ENCODE data around the gene LYZL4. TPM values are rescaled to one million over a fixed set of nuclear protein-coding genes. Genes with fewer than 3 reads are reported as not detected.

LYZL4 gene
- total and polyA plus RNA-seq, 7 donors, result not detected

- TF ChIP-seq POLR2A (IDR thresholded peaks at IDR 0.05), result no peak
- TF ChIP-seq EP300 (IDR thresholded peaks at IDR 0.05), result no peak
- no peak for TF ChIP-seq CTCF (IDR thresholded peaks at IDR 0.05)
- TF ChIP-seq POLR2AphosphoS5 (IDR thresholded peaks at IDR 0.05), result no peak
- Histone ChIP-seq H3K9me3 (no peaks in the 10 kb centered on the region), H3K4me1 (no peaks in the 10 kb centered on the region), H3K27me3 (no peaks in the 10 kb centered on the region), H3K27ac (no peak overlapping the region), H3K4me3 (no peak overlapping the region), H3K36me3 (no peaks in the 10 kb centered on the region)
- DNase-seq, result no peak
- intact Hi-C loops (cut with DNase I), result loop anchor here (5.0 to 10.0 kb wide), 2 partner anchors 209 to 546 kb away; no protein-coding TSS in a partner anchor
- 42 to 46% methylated on average over 8 of the region's 8 CpGs for WGBS, 2 donors
These were observed 30.5 kb upstream of the LYZL4 start for GRCh38 chr3:42440924-42441323.

- H3K4me3 ChIP-seq, result no peak overlapping the region
- H3K4me1 ChIP-seq, result no peaks in the 10 kb centered on the region
- H3K27ac ChIP-seq, result no peak overlapping the region
- H3K9me3 ChIP-seq, result no peaks in the 10 kb centered on the region
- TF ChIP-seq POLR2A (IDR thresholded peaks at IDR 0.05) (no peak), CTCF (IDR thresholded peaks at IDR 0.05) (no peak), EP300 (IDR thresholded peaks at IDR 0.05) (no peak), POLR2AphosphoS5 (IDR thresholded peaks at IDR 0.05) (no peak)
- WGBS, 2 donors, result 80 to 87% methylated on average over 10 of the region's 10 CpGs
- no peak for DNase-seq
- intact Hi-C loops (cut with DNase I), result loop anchor here (5.0 to 10.0 kb wide), 2 partner anchors 207 to 545 kb away; no protein-coding TSS in a partner anchor
- no peaks in the 10 kb centered on the region for H3K36me3 ChIP-seq
- H3K27me3 ChIP-seq, result no peaks in the 10 kb centered on the region
These were observed 29.1 kb upstream of the LYZL4 start for GRCh38 chr3:42439261-42440115.

GRCh38 chr3:42438758-42439157 lies 28.3 kb upstream of the LYZL4 start:
- H3K27ac ChIP-seq, result no peak overlapping the region
- no peaks in the 10 kb centered on the region for H3K4me1 ChIP-seq
- H3K4me3 ChIP-seq, result no peak overlapping the region
- intact Hi-C loops (cut with DNase I), result no loop called here
- no peaks in the 10 kb centered on the region for H3K36me3 ChIP-seq
- WGBS, 2 donors, result 71 to 76% methylated on average over 2 of the region's 2 CpGs
- TF ChIP-seq EP300 (IDR thresholded peaks at IDR 0.05) (no peak), CTCF (IDR thresholded peaks at IDR 0.05) (no peak), POLR2AphosphoS5 (IDR thresholded peaks at IDR 0.05) (no peak), POLR2A (IDR thresholded peaks at IDR 0.05) (no peak)
- H3K9me3 ChIP-seq, result no peaks in the 10 kb centered on the region
- DNase-seq, result no peak
- no peaks in the 10 kb centered on the region for H3K27me3 ChIP-seq

- H3K4me1 ChIP-seq, result no peaks in the 10 kb centered on the region
- H3K4me3 ChIP-seq, result no peak overlapping the region
- 87 to 91% methylated on average over 2 of the region's 2 CpGs for WGBS, 2 donors
- H3K9me3 ChIP-seq, result peaks cover 0 to 2% (median 0%) of the 10 kb centered on the region in 4 donors
- DNase-seq, result no peak
- TF ChIP-seq CTCF (IDR thresholded peaks at IDR 0.05), result no peak
- TF ChIP-seq POLR2A (IDR thresholded peaks at IDR 0.05), result no peak
- no peak for TF ChIP-seq EP300 (IDR thresholded peaks at IDR 0.05)
- TF ChIP-seq POLR2AphosphoS5 (IDR thresholded peaks at IDR 0.05), result no peak
- intact Hi-C loops (cut with DNase I), result no loop called here
- H3K27ac ChIP-seq, result no peak overlapping the region
- no peaks in the 10 kb centered on the region for H3K27me3 ChIP-seq
- H3K36me3 ChIP-seq, result no peaks in the 10 kb centered on the region
These were observed 27.8 kb upstream of the LYZL4 start for GRCh38 chr3:42438193-42438592.
